Right atrium auricular region (tissue), 2 donors: ENCODE measurements around the gene UROS. TPM values are rescaled to one million over a fixed set of nuclear protein-coding genes. Genes with fewer than 3 reads are reported as not detected.

ENCODE experiments used
- DNase-seq: peaks from one replicate; pipeline ENCODE4 v3.0.0-alpha.2; 2019; ENCODE audit warnings: low spot score
- H3K27ac ChIP-seq, 2 donors: fragments of 200-600 bp; sonication (generic); 1 replicate in 1 of 2; 2 replicates in 1 of 2; pipeline ENCODE4 v1.5.1; 2016 to 2019
- H3K27me3 ChIP-seq, 2 donors: fragments of 200-600 bp; sonication (generic); one replicate each; pipeline versions ENCODE4 v1.5.1 to v1.6.0; 2017 to 2019
- H3K36me3 ChIP-seq: fragments of 200-600 bp; sonication (generic); one replicate; pipeline ENCODE4 v1.5.1; 2016
- H3K4me1 ChIP-seq, 2 donors: fragments of 200-600 bp; sonication (generic); one replicate each; pipeline versions ENCODE4 v1.5.1 to v1.6.0; 2017 to 2019
- H3K4me3 ChIP-seq, 2 donors: fragments of 200-600 bp; sonication (generic); 1 replicate in 1 of 2; 2 replicates in 1 of 2; pipeline ENCODE4 v1.5.1; 2017 to 2019; ENCODE audit warnings: mild to moderate bottlenecking in 1 of 2, moderate library complexity in 1 of 2
- H3K9me3 ChIP-seq, 2 donors: fragments of 200-600 bp; sonication (generic); one replicate each; pipeline ENCODE4 v1.5.1; 2019
- CTCF ChIP-seq, 2 donors: fragments of 200-600 bp; sonication (generic); IDR thresholded peaks; one replicate each; pipeline ENCODE4 v1.5.1; 2019; ENCODE audit warnings: antibody characterized with exemption in 2 of 2
- total RNA-seq, 2 donors: library from RNA; depleted of rRNA; stranded (reverse); fragments of >200 nt; gene quantifications; one replicate each; pipeline ENCODE4 v1.1.0, GENCODE V29; 2016

UROS gene
- total RNA-seq, 2 donors from 2014 or later: 54.1 to 81.0 TPM

DNA sequence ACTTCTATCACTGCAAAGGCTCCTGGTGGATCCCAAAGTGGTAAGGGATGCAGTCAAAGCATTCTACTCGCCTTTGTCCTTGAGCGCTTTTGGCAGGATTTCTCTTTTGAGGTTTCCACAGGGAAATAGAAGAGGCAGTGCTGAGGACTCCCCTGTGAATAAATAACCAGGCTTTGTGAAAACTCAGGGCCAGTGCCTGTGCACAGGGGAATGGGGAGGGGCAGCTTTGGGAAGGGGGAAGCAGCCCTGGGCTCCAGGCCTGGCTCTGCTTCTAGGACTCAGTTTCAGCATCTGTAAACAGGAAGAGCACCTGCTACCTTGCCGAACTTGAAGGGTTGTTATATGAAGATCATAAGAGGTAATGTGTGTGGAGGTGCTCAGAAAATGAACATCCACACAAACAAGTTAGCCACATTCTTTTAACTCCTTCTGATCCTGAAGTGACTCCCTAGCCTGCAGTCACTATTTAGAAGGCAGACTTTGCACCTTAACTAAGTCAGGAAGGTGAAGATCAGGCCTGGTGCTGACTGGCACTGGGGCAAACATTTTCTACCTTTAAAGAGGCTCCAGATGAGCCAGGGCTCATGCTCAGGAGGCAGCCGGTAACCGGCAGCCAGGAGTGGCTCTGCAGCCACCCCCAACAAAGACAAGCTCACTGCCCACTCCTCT is 24.9 kb downstream of the UROS start:
- no peak for DNase-seq
- peaks cover 54% of the 10 kb centered on the region for H3K36me3 ChIP-seq
- H3K4me3 ChIP-seq: no peak overlapping the region
- H3K4me1 ChIP-seq: no peaks in the 10 kb centered on the region
- no peak overlapping the region for H3K27ac ChIP-seq
- H3K27me3 ChIP-seq: no peaks in the 10 kb centered on the region
- no peaks in the 10 kb centered on the region for H3K9me3 ChIP-seq
- no peak for TF ChIP-seq CTCF (IDR thresholded peaks at IDR 0.05)

DNA sequence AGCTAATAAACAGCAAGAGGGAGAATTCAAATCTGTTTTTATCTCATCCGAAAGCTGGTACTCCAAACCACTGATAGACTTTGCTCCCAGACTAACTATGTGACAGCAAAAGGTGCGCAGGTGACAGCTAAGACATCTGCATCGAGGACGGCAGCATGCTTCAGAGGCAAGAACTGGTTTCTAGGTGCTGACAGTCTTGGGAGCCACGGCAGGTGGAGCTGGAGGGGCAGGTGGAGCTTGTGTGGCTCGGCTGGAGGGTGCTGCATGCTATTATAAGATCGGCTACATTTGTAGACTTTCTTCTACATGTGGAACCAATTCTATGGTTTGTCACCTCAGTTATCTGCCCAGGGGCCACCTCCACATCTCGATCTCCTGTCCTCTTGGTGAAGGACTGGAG is 25.6 kb downstream of the UROS start:
- peaks cover 56% of the 10 kb centered on the region for H3K36me3 ChIP-seq

DNA sequence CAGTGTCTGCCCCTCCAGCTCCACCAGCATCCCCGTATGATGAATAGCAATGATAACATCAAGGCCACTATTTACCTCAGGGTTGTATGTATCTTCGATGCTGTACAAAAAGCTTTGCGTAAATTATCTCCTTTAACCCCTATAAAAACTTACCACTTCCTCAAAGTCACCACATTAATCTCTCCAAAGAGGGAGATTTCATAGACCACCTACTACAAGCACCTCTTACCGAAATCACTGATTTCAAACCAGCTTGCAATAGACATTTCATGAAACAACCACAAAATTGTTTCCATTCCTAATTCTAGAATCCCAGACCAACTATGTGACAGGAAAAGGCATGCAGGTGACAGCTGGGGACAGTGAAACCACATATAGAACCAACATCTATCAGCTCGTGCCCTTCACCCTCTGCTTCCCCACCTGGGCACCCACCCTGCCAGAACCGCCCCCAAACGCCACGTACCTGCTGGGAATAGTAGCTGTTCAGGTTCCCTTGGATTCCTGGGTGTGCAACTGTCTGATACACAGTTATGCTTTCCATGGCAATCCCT is 27.3 kb downstream of the UROS start:
- no peaks in the 10 kb centered on the region for H3K4me1 ChIP-seq
- no peaks in the 10 kb centered on the region for H3K27me3 ChIP-seq
- TF ChIP-seq CTCF (IDR thresholded peaks at IDR 0.05): no peak
- no peaks in the 10 kb centered on the region for H3K9me3 ChIP-seq
- H3K36me3 ChIP-seq: peaks cover 54% of the 10 kb centered on the region
- no peak overlapping the region for H3K4me3 ChIP-seq
- peak overlapping the region in 1 of 2 donors; percentile 28 for H3K27ac ChIP-seq
- DNase-seq: no peak

More for the DNA sequence above, 25.6 kb downstream of the UROS start:
- Histone ChIP-seq H3K27ac (no peak overlapping the region), H3K9me3 (no peaks in the 10 kb centered on the region), H3K4me1 (no peaks in the 10 kb centered on the region), H3K4me3 (no peak overlapping the region), H3K27me3 (no peaks in the 10 kb centered on the region)
- no peak for TF ChIP-seq CTCF (IDR thresholded peaks at IDR 0.05)
- DNase-seq: no peak

DNA sequence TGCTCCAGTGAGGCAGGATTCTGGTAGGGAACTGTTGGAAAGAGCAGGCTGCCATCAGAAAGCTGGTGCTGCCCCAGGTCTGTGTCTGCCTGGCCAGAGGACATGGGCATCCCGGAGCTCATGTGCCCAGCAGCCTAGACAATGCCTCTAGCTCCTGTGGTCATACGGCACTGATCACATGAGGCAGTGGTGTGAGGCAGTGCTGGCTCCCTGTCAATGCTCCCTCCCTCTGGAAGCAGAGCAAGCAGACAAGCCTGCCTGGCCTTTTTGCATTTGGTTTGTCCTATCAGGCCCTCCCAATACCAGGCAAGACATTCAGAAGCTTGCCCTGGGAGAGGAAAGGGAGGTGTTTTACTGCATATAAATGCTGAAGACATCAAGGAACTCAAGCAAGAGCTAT is 27.9 kb downstream of the UROS start:
- H3K36me3 ChIP-seq: peaks cover 54% of the 10 kb centered on the region
- H3K9me3 ChIP-seq: no peaks in the 10 kb centered on the region
- H3K4me1 ChIP-seq: no peaks in the 10 kb centered on the region
- DNase-seq: no peak
- no peak for TF ChIP-seq CTCF (IDR thresholded peaks at IDR 0.05)
- H3K4me3 ChIP-seq: no peak overlapping the region
- no peaks in the 10 kb centered on the region for H3K27me3 ChIP-seq
- H3K27ac ChIP-seq: peak overlapping the region in 1 of 2 donors; percentile 28

GRCh38 chr10:125792342-125793300 is 30.4 kb downstream of the UROS start:
- TF ChIP-seq CTCF (IDR thresholded peaks at IDR 0.05): no peak
- no peaks in the 10 kb centered on the region for H3K4me1 ChIP-seq
- no peaks in the 10 kb centered on the region for H3K27me3 ChIP-seq
- no peak overlapping the region for H3K27ac ChIP-seq
- H3K36me3 ChIP-seq: peaks cover 64% of the 10 kb centered on the region
- H3K4me3 ChIP-seq: no peak overlapping the region
- DNase-seq: no peak
- no peaks in the 10 kb centered on the region for H3K9me3 ChIP-seq
